HG02885 (cell line): ENCODE results near the gene PTCHD1.

Experiments
- ATAC-seq: cut with Tn5 transposase; IDR thresholded peaks from one replicate; pipeline ENCODE4 v1.9.1; 2021; ENCODE audit warnings: mild to moderate bottlenecking; ENCODE audit not compliant: unreplicated experiment, poor library complexity

PTCHD1 gene

DNA sequence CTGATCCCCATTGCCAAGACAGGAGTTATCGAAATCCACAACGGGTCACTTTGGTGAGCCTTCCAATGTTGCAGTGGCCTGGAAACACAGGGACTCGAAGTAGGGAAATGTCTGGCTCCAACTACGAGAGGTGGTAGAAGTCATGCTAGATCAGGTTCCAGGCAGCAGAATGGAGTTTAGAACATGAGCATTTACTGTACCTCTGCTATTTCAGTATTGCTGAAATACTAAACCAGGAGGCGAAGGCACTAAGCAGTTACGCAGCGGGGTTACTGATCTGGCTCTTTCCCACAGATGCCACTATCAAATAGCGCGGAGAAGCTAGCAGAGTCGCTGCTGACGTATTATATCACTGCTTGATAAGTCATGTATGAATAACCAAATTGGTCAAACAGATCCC, 56.3 kb downstream of the PTCHD1 start:
- ATAC-seq: no peak

DNA sequence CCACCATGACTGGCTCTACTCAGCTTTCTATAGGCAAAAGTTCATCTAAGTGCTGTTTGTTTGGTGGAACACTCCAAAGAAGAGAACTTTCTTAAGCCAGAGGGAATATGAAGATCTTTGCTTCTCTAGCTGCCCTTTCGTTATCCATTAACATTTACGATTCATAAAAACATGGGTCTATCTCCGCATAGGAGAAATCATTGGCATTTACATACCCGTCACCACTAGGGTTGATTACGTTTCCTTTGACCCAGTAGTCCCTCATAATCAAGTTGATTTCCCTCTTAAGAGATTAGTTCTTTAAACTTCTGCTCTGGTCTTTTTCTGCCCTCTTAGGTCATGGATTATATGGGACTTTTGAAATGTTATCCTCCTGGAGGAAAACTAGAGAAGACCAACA, 57.5 kb downstream of the PTCHD1 start:
- ATAC-seq: no peak

DNA sequence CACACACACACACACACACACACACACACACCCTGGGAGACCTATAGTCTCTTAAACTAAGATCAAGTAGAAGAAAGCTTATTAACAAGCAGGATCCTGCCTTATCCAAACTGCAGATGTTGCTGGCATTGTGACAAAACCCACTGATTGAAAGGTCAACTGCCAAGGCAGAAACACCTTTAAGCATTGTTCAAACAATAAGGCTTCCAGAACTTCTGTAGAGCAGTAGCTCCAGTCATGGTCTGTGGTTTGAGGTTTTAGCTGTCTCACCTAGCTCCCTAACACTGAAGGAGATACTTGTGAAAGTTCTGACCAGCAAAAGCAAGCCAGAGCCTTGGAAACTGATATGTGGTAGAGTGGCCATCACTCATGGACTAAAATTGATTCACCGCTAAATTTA, 59.8 kb downstream of the PTCHD1 start:
- ATAC-seq: no peak

DNA sequence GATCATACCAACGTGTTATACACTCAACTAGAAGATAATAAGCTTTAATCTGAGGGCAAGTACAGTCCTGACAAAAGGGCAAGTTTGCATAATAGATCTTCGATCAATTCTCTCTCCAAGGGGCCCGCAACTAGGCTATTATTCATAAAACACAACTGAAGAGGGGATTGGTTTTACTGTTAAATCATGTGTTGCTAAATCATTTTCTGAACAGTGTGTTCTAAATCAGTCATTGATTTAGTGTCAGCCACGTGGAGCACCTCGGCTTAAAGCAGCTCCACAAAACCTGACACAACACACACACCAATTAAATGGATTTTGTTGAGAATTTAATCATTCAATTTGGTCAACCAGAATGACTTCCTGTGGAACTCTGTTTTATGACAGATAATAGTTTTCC, 61.6 kb downstream of the PTCHD1 start:
- no peak for ATAC-seq

DNA sequence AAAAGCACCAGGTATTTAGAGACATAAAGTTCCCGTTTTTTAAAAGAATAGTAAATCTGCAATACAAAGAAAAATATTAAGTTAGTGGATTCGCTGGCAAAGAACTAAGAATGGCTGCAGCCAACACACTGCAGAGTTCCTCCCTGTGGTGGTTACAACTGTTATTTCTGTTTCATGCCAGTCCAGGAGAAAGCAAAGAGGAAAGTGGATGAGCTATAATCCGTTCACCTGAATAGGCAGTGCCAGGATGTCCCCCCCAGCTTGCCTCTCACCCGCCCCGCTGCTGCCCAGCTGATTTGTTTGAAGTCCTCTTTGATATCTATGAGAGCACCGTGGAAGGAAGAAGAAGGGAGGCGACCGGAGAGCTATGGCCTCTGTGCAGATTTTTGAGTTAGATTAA, 63.9 kb downstream of the PTCHD1 start:
- no peak for ATAC-seq

- no peak for ATAC-seq
These were observed 69.2 kb downstream of the PTCHD1 start for GRCh38 chrX:23403849-23404248.

DNA sequence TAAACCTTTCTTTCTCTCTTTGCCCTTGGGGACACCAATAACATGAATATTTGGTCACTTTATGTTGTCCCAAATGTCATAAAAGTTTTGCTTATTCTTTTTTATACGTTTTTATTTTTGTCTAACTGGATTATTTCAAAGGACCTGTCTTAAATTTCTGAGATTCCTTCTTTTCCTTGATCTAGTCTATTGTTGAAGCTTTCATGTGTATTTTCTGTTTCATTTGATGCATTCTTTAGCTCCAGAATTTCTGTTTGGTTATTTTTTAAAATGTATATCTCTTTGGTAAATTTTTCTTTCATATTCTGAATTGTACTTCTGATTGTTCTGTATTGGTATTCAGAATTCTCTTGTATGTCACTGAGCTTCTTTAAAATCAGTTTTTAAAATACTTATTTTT, 88.3 kb downstream of the PTCHD1 start:
- no peak for ATAC-seq

DNA sequence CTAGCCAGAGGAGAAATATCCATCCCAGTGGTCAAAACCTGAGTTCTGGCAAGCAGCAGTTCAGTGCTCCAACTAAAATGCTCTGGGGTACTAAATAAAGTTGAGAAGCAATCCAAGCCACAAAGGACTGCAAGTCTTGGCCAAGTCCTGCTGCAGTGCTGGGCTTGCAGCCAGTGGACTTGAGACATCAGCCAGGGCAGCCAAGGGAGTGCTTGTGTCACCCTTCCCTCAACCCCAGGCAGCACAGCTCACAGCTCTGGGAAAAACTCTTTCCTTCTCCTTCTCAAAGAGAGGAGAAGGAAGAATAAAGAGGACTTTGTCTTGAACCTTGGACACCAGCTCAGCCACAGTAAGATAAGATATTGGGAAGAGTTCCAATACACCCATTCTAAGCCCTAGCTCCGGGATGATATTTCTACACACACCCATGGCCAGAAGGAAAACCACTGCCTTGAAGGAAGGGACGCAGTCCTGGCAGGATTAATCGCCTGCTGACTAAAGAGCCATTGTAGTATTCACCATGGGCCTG, 99.8 kb downstream of the PTCHD1 start:
- ATAC-seq: no peak

DNA sequence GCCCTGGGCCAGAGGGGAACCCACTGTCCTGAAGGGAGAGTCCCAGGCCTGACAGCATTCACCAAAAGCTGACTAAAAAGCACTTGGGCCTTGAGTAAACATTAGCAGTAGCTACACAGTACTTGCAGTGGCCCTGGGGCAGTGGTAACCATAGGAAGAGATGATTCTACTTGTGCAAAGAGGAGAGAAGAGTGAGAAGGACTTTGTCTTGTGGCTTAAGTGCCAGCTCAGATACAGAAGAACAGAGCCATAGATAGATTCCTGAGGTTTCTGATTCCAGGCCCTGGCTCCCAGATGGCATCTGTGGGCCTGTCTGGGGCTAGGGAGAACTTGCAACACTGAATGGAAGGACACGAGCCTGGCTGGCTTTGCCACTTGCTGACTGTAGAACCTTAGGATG, 100.5 kb downstream of the PTCHD1 start:
- no peak for ATAC-seq

GRCh38 chrX:23435575-23435974, 100.9 kb downstream of the PTCHD1 start:
- ATAC-seq: no peak

- ATAC-seq: no peak
These were observed 102.2 kb downstream of the PTCHD1 start for GRCh38 chrX:23436875-23437274.

GRCh38 chrX:23451266-23451665, 116.6 kb downstream of the PTCHD1 start:
- no peak for ATAC-seq
